K562 (cell line): ENCODE measurements around the gene TANGO6. TPM values are rescaled to one million over a fixed set of nuclear protein-coding genes. Genes with fewer than 3 reads are reported as not detected.

ENCODE experiments used
- ATAC-seq: fragments of 200-7000 bp; cut with Tn5 transposase; 3 replicates; pipeline ENCODE4 v1.9.1; 2020; ENCODE audit warnings: moderate library complexity
- BruUV-seq: library from RNA; stranded (reverse); fragments of 400-500 nt; replicated peaks from 2 replicates; lab custom pipeline; 2021; lab: Mats Ljungman, UMichigan
- CTCF ChIA-PET: fragments of 300-600 bp; formaldehyde crosslinking; extraction: SDS; loops from one replicate; lab custom pipeline; 2021; ENCODE audit warnings: low intra/inter-chr PET ratio; lab: Yijun Ruan, JAX
- POLR2A ChIA-PET: fragments of 300-600, 350-650 bp; sonication (Branson Sonifier 250); formaldehyde crosslinking; extraction: SDS; loops from one replicate; lab custom pipeline; 2021; ENCODE audit warnings: antibody characterized with exemption, inconsistent platforms; lab: Yijun Ruan, JAX
- DNase-seq, 4 experiments: peaks; one replicate each; pipeline versions ENCODE4 v3.0.0 to v3.0.0-alpha.2; 2011 to 2018; ENCODE audit warnings: low spot score in 3 of 4, mixed read lengths in 3 of 4; ENCODE audit errors: extremely low read depth in 1 of 4
- FAIRE-seq: peaks from 2 replicates; lab custom pipeline; 2011; peaks lifted over from hg19 to GRCh38; lab: Jason Lieb, UNC
- H2AFZ ChIP-seq: 2 replicates; pipeline ENCODE4 v1.6.0; 2011; ENCODE audit warnings: low read depth, low read length, control low read depth, inconsistent platforms
- H3K27ac ChIP-seq: fragments of 200-600 bp; 3 replicates; pipeline ENCODE4 v1.8.0; 2011; ENCODE audit warnings: low read depth, mild to moderate bottlenecking, control low read depth, inconsistent platforms, low read length, moderate library complexity, mixed read lengths; ENCODE audit errors: extremely low read depth
- H3K27me3 ChIP-seq, 2 experiments: fragments of 300-600 bp in 1 of 2; 2 replicates in 1 of 2; 3 replicates in 1 of 2; pipeline versions ENCODE4 v1.6.0 to v1.8.0; 2011; ENCODE audit warnings: inconsistent platforms in 2 of 2, low read length in 2 of 2, mild to moderate bottlenecking in 1 of 2, mixed read lengths in 1 of 2, moderate library complexity in 1 of 2; ENCODE audit not compliant: control insufficient read depth in 2 of 2, insufficient read depth in 2 of 2
- H3K36me3 ChIP-seq: fragments of 300-600 bp; 3 replicates; pipeline ENCODE4 v1.8.0; 2011; ENCODE audit warnings: mild to moderate bottlenecking, low read length, inconsistent platforms; ENCODE audit not compliant: control insufficient read depth, insufficient read depth
- H3K4me1 ChIP-seq, 2 experiments: fragments of 200-600 bp in 1 of 2; replicated peaks in 1 of 2; 2 replicates in 1 of 2; 3 replicates in 1 of 2; pipeline versions ENCODE4 v1.5.1 to v1.8.0; 2011; ENCODE audit warnings: inconsistent platforms in 2 of 2, low read length in 2 of 2, mild to moderate bottlenecking in 1 of 2, mixed read lengths in 1 of 2, moderate library complexity in 1 of 2; ENCODE audit not compliant: control insufficient read depth in 2 of 2, insufficient read depth in 2 of 2
- H3K4me2 ChIP-seq: 2 replicates; pipeline ENCODE4 v1.6.1; 2011; ENCODE audit warnings: low read length, control low read depth, inconsistent platforms, mixed read lengths; ENCODE audit not compliant: insufficient read depth
- H3K4me3 ChIP-seq: fragments of 200-600 bp; sonication (generic), shearing (Covaris generic); 2 replicates; pipeline ENCODE4 v1.5.1; 2016; ENCODE audit warnings: control low read depth, inconsistent platforms
- H3K79me2 ChIP-seq: fragments of 200-600 bp; 3 replicates; pipeline ENCODE4 v1.8.0; 2011; ENCODE audit warnings: low read length, inconsistent platforms; ENCODE audit not compliant: control insufficient read depth, insufficient read depth
- H3K9ac ChIP-seq, 2 experiments: 2 replicates each; pipeline versions ENCODE4 v1.6.0 to v1.6.1; 2011; ENCODE audit warnings: low read depth in 2 of 2, low read length in 2 of 2, control low read depth in 1 of 2, inconsistent platforms in 1 of 2, mild to moderate bottlenecking in 1 of 2, mixed read lengths in 1 of 2; ENCODE audit not compliant: insufficient read depth in 1 of 2
- H3K9me1 ChIP-seq: one replicate; pipeline ENCODE4 v1.6.0; 2011; ENCODE audit warnings: inconsistent platforms, mild to moderate bottlenecking, low read length, moderate library complexity; ENCODE audit not compliant: control insufficient read depth, insufficient read depth
- H3K9me3 ChIP-seq: replicated peaks from 2 replicates; pipeline ENCODE4 v1.5.1; 2011; ENCODE audit warnings: low read depth, low read length, inconsistent platforms; ENCODE audit not compliant: control insufficient read depth, insufficient read depth
- H4K20me1 ChIP-seq: replicated peaks from 2 replicates; pipeline ENCODE4 v1.6.1; 2011; ENCODE audit warnings: low read length, inconsistent platforms, mixed read lengths; ENCODE audit not compliant: control insufficient read depth, insufficient read depth
- ATF7 ChIP-seq: fragments of 450-650 bp; IDR thresholded peaks from 2 replicates; pipeline ENCODE4 v1.7.1; 2014; ENCODE audit warnings: mild to moderate bottlenecking, moderate library complexity
- C11orf30 ChIP-seq: fragments of 450-650 bp; IDR thresholded peaks from 2 replicates; pipeline ENCODE4 v1.6.1; 2016; ENCODE audit warnings: low read depth, mild to moderate bottlenecking
- MAZ ChIP-seq, 2 experiments: fragments of 450-650 bp in 1 of 2; sonication (generic) in 1 of 2; formaldehyde crosslinking; IDR thresholded peaks in 1 of 2; conservative IDR thresholded peaks in 1 of 2; 2 replicates each; pipeline versions ENCODE4 v1.4.0 to v1.5.0; 2020; ENCODE audit warnings: mild to moderate bottlenecking in 1 of 2, missing genetic modification reagents in 1 of 2
- TFAP4 ChIP-seq: sonication (generic); formaldehyde crosslinking; IDR thresholded peaks from 2 replicates; pipeline ENCODE4 v1.8.0; 2022; ENCODE audit warnings: missing genetic modification reagents, mild to moderate bottlenecking, moderate library complexity, borderline replicate concordance
- ZFP36 ChIP-seq: fragments of 150-350 bp; IDR thresholded peaks from 2 replicates; pipeline ENCODE4 v1.6.1; 2018; ENCODE audit warnings: low read length, low read depth; ENCODE audit not compliant: partially characterized antibody
- whole genome bisulfite sequencing: fragments of 100-300 bp; shearing (Covaris generic); methylation state at CpG from one replicate; pipeline ENCODE4 v1.1.6; 2016; ENCODE audit warnings: low coverage, mixed read lengths; ENCODE audit not compliant: insufficient coverage; ENCODE audit errors: missing lambda C conversion rate; 5-methylcytosine and 5-hydroxymethylcytosine counted together
- in situ Hi-C: fragments of 300-500 bp; cut with MboI; formaldehyde crosslinking; loops from 4 replicates; pipeline ENCODE4 v1.15.0; 2018; ENCODE audit warnings: inconsistent platforms, mixed read lengths
- intact Hi-C: fragments of 100-400 bp; cut with micrococcal nuclease; formaldehyde crosslinking; loops from 2 replicates; pipeline ENCODE4 v1.14.2; 2022
- polyA plus RNA-seq, 8 experiments: library from polyadenylated mRNA; depleted of rRNA in 4 of 8; stranded (reverse) in 5 of 8; unstranded in 3 of 8; fragments of >200 nt; fragmentation: Nextera tagmentation in 2 of 8; fragmentation: Illumina TruSeq in 1 of 8; extraction: Ambion mirVana in 2 of 8; extraction: Trizol in 1 of 8; gene quantifications; 2 replicates each; pipeline versions ENCODE4 v1.2.1 to v1.2.3, GENCODE V29; 2011 to 2014; ENCODE audit warnings: inconsistent platforms in 1 of 8, missing spikeins in 1 of 8
- total RNA-seq, 7 experiments: library from RNA; depleted of rRNA in 6 of 7; stranded (reverse); fragments of >200 nt in 6 of 7; fragmentation: Illumina TruSeq in 2 of 7; extraction: Trizol in 2 of 7; gene quantifications; 2 replicates each; pipeline versions ENCODE4 v1.2.1 to v1.2.3, GENCODE V29; 2011 to 2021; ENCODE audit warnings: low replicate concordance in 1 of 7
- TF ChIP-seq, protein P1 (sequence below): sonication (generic); formaldehyde crosslinking; IDR thresholded peaks from 2 replicates; pipeline ENCODE4 v1.8.0; 2022; ENCODE audit warnings: missing genetic modification reagents, mild to moderate bottlenecking, borderline replicate concordance
- TF ChIP-seq, protein P2 (sequence below), 3 experiments: IDR thresholded peaks in 2 of 3; conservative IDR thresholded peaks in 1 of 3; 2 replicates each; pipeline ENCODE4 v1.5.1; 2011 to 2012; ENCODE audit warnings: low read length in 3 of 3, mild to moderate bottlenecking in 3 of 3, control low read depth in 2 of 3, improper control_type of control experiment in 1 of 3, inconsistent platforms in 1 of 3, low read depth in 1 of 3, mixed read lengths in 1 of 3, moderate library complexity in 1 of 3; ENCODE audit not compliant: insufficient read depth in 2 of 3
- TF ChIP-seq, protein P3 (sequence below): fragments of 250-450 bp; sonication (Bioruptor Pico); IDR thresholded peaks from 2 replicates; pipeline ENCODE4 v1.4.0; 2020; ENCODE audit warnings: borderline replicate concordance

Gene TANGO6
- total and polyA plus RNA-seq, 9 of the 15 experiments (the other 6 are each of a cell fraction or from before 2014, with no cell fraction given), result 1.6 to 15.2 (median 9.6) TPM

DNA sequence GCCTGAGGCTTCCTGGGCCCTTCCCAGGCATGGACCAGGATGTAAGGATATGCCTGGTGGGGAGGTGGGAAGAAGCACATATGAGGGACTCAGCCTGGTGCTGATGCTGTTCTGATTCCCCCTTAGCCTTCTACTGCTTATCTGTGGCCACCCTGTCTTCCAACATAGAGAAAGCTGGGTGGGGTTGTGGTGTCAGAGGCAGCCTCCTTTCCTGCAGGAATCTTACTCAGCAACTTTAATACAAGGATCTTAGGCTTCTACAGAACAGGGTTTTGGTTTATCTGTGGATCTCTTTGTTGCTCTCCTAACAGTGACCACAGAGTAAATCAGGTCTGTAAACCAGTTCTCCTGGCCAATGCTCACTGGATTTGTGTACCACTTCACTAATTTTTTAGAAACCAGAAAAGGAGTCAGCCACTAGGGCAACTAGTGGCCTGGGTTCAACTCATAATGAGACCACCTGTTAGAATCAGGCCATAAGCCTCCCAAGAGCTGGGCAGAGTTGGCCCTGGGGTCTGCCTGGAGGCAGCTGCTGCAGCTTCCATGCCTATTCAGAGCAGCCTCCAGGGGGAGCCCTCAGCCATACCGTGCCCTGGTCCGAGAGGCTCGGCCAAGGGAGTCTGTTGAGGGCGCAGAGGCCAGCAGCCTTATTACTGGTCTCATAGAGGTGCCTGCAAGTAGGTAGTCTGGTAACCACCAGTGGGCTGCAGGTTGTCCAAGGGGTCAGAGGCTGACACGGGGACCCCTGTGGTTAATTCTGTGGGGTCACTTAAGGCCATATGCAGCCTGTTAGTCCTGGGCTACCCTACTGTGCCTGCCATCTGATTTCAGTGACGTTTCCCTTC lies 269.2 kb downstream of the TANGO6 start:
- in situ Hi-C loops, result loop anchor here (10.0 kb wide), 2 partner anchors 408 to 588 kb away; no protein-coding TSS in a partner anchor
- no peak overlapping the region for H3K4me3 ChIP-seq
- no peak overlapping the region for H2AFZ ChIP-seq
- H3K9ac ChIP-seq, result no peak overlapping the region
- H3K4me1 ChIP-seq, result peaks cover 7 to 20% of the 10 kb centered on the region in 2 experiments; a peak in 4 of 5 replicates
- peak; percentile 98 for ATAC-seq
- H3K4me2 ChIP-seq, result no peak overlapping the region
- ChIA-PET CTCF (interaction anchor here (0.7 to 0.9 kb wide), 3 partner anchors 12 to 210 kb away, joined by 3 read pairs; no protein-coding TSS in a partner anchor), POLR2A (interaction anchor here (0.5 to 0.6 kb wide), 2 partner anchors 174 to 1708 kb away, joined by 3 read pairs; no protein-coding TSS in a partner anchor)
- no peak overlapping the region for H3K27ac ChIP-seq
- 26% methylated on average over 6 of the region's 6 CpGs for WGBS
- 0 out of 2 replicates have a peak, but pooled peaks cover 10% of the 10 kb centered on the region for H4K20me1 ChIP-seq
- H3K27me3 ChIP-seq, result no peaks in the 10 kb centered on the region
- BruUV-seq, result no TSS peak
- H3K9me1 ChIP-seq, result peaks cover 10% of the 10 kb centered on the region
- peaks cover 22% of the 10 kb centered on the region; the same call in 2 of the 3 replicates for H3K36me3 ChIP-seq
- peak; percentile 88 for FAIRE-seq
- peak; percentile 78 to 81 (median 80) for DNase-seq
- intact Hi-C loops, result loop anchor here (10.0 kb wide), 1 partner anchor 588 kb away; no protein-coding TSS in a partner anchor
- no peaks in the 10 kb centered on the region for H3K9me3 ChIP-seq
- no peaks in the 10 kb centered on the region for H3K79me2 ChIP-seq
- TF ChIP-seq MAZ (CRISPR knock-in tag; conservative IDR thresholded peaks at IDR 0.05 in 1 of 2, IDR thresholded peaks at IDR 0.05 in 1 of 2), result peak in 1 of 2 experiments; percentile 50; a peak in 2 of 4 replicates
- peak; percentile 87 for TF ChIP-seq ZFP36
- peak; percentile 13; the same call in 1 of the 2 replicates for TF ChIP-seq TFAP4
- TF ChIP-seq, protein P1, sequence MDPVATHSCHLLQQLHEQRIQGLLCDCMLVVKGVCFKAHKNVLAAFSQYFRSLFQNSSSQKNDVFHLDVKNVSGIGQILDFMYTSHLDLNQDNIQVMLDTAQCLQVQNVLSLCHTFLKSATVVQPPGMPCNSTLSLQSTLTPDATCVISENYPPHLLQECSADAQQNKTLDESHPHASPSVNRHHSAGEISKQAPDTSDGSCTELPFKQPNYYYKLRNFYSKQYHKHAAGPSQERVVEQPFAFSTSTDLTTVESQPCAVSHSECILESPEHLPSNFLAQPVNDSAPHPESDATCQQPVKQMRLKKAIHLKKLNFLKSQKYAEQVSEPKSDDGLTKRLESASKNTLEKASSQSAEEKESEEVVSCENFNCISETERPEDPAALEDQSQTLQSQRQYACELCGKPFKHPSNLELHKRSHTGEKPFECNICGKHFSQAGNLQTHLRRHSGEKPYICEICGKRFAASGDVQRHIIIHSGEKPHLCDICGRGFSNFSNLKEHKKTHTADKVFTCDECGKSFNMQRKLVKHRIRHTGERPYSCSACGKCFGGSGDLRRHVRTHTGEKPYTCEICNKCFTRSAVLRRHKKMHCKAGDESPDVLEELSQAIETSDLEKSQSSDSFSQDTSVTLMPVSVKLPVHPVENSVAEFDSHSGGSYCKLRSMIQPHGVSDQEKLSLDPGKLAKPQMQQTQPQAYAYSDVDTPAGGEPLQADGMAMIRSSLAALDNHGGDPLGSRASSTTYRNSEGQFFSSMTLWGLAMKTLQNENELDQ (CRISPR knock-in tag), result no peak
- TF ChIP-seq, protein P2, sequence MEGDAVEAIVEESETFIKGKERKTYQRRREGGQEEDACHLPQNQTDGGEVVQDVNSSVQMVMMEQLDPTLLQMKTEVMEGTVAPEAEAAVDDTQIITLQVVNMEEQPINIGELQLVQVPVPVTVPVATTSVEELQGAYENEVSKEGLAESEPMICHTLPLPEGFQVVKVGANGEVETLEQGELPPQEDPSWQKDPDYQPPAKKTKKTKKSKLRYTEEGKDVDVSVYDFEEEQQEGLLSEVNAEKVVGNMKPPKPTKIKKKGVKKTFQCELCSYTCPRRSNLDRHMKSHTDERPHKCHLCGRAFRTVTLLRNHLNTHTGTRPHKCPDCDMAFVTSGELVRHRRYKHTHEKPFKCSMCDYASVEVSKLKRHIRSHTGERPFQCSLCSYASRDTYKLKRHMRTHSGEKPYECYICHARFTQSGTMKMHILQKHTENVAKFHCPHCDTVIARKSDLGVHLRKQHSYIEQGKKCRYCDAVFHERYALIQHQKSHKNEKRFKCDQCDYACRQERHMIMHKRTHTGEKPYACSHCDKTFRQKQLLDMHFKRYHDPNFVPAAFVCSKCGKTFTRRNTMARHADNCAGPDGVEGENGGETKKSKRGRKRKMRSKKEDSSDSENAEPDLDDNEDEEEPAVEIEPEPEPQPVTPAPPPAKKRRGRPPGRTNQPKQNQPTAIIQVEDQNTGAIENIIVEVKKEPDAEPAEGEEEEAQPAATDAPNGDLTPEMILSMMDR (IDR thresholded peaks at IDR 0.05 in 2 of 3, conservative IDR thresholded peaks at IDR 0.05 in 1 of 3; ENCODE audit: insufficient read depth in 2 of 3, low read depth in 1 of 3, low read length in 3 of 3), result peak; percentile 81 to 90 (median 88)
- TF ChIP-seq ATF7, result no peak
- TF ChIP-seq, protein P3, sequence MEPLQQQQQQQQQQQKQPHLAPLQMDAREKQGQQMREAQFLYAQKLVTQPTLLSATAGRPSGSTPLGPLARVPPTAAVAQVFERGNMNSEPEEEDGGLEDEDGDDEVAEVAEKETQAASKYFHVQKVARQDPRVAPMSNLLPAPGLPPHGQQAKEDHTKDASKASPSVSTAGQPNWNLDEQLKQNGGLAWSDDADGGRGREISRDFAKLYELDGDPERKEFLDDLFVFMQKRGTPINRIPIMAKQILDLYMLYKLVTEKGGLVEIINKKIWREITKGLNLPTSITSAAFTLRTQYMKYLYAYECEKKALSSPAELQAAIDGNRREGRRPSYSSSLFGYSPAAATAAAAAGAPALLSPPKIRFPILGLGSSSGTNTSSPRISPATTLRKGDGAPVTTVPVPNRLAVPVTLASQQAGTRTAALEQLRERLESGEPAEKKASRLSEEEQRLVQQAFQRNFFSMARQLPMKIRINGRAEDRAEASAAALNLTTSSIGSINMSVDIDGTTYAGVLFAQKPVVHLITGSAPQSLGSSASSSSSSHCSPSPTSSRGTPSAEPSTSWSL (CRISPR knock-in tag), result no peak
- peak; percentile 52 for TF ChIP-seq C11orf30
